AG04450 (cell line): ENCODE data around the gene CNOT2. TPM values are rescaled to one million over a fixed set of nuclear protein-coding genes. Genes with fewer than 3 reads are reported as not detected.
"Not testable (repeated sequence)": the region's sequence is repeated elsewhere in the genome, so short reads cannot be mapped to it uniquely, and the experiment has no call there.

Source experiments
- CTCF ChIA-PET: fragments of 300-600, 350-600 bp; formaldehyde crosslinking; extraction: SDS; loops from one replicate; lab custom pipeline; 2022; ENCODE audit warnings: antibody characterized with exemption, inconsistent platforms; lab: Charles Lee
- POLR2A ChIA-PET: fragments of 350-600 bp; formaldehyde crosslinking; extraction: SDS; loops from one replicate; lab custom pipeline; 2021; ENCODE audit warnings: antibody characterized with exemption, inconsistent platforms; lab: Yijun Ruan, JAX
- DNase-seq: peaks from one replicate; pipeline ENCODE4 v3.0.0-alpha.2; 2011; ENCODE audit warnings: low read depth, low spot score
- H3K27ac ChIP-seq: one replicate; pipeline ENCODE4 v1.5.1; 2012; ENCODE audit warnings: low read depth, low read length, control low read depth
- H3K27me3 ChIP-seq: one replicate; pipeline ENCODE4 v1.6.0; 2012; ENCODE audit warnings: low read length; ENCODE audit not compliant: control insufficient read depth, insufficient read depth
- H3K4me3 ChIP-seq: 2 replicates; pipeline ENCODE4 v1.5.1; 2011; ENCODE audit warnings: mild to moderate bottlenecking, low read depth, low read length, control low read depth
- H3K9me3 ChIP-seq: 2 replicates; pipeline ENCODE4 v1.5.1; 2012; ENCODE audit warnings: low read length; ENCODE audit not compliant: control insufficient read depth, insufficient read depth
- polyA plus RNA-seq: library from polyadenylated mRNA; depleted of rRNA; stranded (reverse); fragments of >200 nt; gene quantifications from 2 replicates; pipeline ENCODE4 v1.2.3, GENCODE V29; 2011
- TF ChIP-seq, protein P1 (sequence below): IDR thresholded peaks from 2 replicates; pipeline ENCODE4 v1.5.1; 2011; ENCODE audit warnings: low read depth, low read length, control low read depth, inconsistent platforms

The CNOT2 gene
- polyA plus RNA-seq, 1 experiment = 74.3 TPM

DNA sequence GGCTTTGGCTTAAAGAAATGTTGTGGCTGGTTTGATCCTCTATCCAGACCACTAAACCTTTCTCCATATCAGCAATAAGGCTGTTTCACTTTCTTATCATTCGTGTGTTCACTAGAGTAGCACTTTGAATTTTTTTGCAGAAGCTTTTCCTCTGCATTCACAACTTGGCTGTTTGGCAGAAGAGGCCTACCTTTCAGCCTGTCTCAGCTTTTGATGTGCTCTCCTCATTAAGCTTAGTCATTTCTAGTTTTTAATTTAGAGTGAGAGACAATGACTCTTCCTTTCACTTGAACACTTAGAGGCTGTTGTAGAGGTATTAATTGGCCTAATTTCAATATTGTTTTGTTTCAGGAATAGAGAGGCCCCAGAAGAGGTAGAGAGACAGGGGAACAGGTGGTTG, 136.6 kb downstream of the CNOT2 start:
- Histone ChIP-seq H3K4me3 (no peak overlapping the region), H3K27ac (no peak overlapping the region), H3K27me3 (no peaks in the 10 kb centered on the region), H3K9me3 (no peaks in the 10 kb centered on the region; the same call in 1 of the 2 replicates)
- POLR2A ChIA-PET = no interaction called here
- TF ChIP-seq, protein P1, sequence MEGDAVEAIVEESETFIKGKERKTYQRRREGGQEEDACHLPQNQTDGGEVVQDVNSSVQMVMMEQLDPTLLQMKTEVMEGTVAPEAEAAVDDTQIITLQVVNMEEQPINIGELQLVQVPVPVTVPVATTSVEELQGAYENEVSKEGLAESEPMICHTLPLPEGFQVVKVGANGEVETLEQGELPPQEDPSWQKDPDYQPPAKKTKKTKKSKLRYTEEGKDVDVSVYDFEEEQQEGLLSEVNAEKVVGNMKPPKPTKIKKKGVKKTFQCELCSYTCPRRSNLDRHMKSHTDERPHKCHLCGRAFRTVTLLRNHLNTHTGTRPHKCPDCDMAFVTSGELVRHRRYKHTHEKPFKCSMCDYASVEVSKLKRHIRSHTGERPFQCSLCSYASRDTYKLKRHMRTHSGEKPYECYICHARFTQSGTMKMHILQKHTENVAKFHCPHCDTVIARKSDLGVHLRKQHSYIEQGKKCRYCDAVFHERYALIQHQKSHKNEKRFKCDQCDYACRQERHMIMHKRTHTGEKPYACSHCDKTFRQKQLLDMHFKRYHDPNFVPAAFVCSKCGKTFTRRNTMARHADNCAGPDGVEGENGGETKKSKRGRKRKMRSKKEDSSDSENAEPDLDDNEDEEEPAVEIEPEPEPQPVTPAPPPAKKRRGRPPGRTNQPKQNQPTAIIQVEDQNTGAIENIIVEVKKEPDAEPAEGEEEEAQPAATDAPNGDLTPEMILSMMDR = no peak
- DNase-seq = no peak
- CTCF ChIA-PET = interaction anchor here (0.6 to 0.7 kb wide), 2 partner anchors 349 to 523 kb away, joined by 3 read pairs; no protein-coding TSS in a partner anchor

DNA sequence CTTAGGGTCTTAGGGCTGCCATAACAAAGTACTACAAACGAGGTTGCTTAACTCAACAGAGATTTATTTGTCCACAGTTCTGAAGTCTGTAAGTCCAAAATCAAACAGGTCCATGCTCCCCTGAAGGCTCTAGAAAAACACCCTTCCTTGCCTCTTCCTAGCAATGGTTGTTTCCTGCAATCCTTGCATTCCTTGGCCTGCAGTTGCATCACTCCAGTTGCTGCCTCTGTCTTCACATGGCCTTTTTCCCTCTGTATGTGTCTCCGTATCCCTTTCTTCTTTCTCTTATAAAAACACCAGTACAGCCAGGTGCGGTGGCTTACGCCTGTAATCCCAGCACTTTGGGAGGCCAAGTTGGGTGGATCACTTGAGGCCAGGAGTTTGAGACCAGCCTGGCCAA, 140.3 kb downstream of the CNOT2 start:
- Histone ChIP-seq H3K27ac (no peak overlapping the region), H3K4me3 (no peak overlapping the region), H3K27me3 (no peaks in the 10 kb centered on the region), H3K9me3 (no peaks in the 10 kb centered on the region; the same call in 1 of the 2 replicates)
- CTCF ChIA-PET = no interaction called here
- POLR2A ChIA-PET = interaction anchor here (0.6 kb wide), 1 partner anchor 70 kb away, joined by 5 read pairs; no protein-coding TSS in a partner anchor
- TF ChIP-seq, protein P1 = no peak
- DNase-seq = no peak

DNA sequence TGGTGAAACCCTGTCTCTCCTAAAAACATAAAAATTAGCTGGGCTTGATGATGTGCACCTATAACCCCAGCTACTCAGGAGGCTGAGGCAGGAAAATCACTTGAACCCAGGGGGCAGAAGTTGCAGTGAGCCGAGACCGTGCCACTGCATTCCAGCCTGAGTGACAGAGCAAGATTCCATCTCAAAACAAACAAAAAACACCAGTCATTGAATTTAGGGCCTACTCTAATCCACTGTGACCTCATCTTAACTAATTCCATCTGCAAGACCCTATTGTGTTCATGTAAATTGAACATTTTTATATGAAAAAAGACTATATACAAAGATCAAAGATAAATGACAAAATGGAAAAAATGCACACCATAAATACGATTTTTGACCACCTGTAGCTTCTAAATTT, 140.7 kb downstream of the CNOT2 start:
- Histone ChIP-seq H3K9me3 (no peaks in the 10 kb centered on the region; the same call in 1 of the 2 replicates), H3K4me3 (no peak overlapping the region), H3K27me3 (no peaks in the 10 kb centered on the region), H3K27ac (no peak overlapping the region)
- TF ChIP-seq, protein P1 = no peak
- no peak for DNase-seq
- ChIA-PET CTCF (no interaction called here), POLR2A (interaction anchor here (0.6 kb wide), 1 partner anchor 70 kb away, joined by 5 read pairs; no protein-coding TSS in a partner anchor)

DNA sequence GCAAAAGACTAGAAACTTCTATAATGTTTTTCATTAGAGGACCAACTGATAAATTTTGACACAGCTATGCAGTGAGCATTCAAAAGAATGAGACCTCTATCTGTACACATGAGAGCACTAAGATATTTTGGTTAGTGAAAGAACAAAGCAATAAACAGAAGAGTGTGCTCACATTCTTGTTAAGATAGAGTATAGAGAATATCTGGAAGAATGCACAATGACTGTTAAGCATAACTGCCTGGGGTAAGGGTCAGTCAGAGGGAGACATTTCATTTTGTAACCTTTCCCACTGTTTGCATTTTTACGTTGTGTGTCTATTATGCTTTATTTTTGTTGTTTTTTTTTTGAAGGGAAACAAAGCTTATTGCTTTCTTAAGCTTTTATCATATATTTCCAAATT, 143.5 kb downstream of the CNOT2 start:
- TF ChIP-seq, protein P1 = no peak
- H3K4me3 ChIP-seq = no peak overlapping the region
- H3K27me3 ChIP-seq = no peaks in the 10 kb centered on the region
- CTCF ChIA-PET = no interaction called here
- H3K27ac ChIP-seq = no peak overlapping the region
- no peak for DNase-seq
- POLR2A ChIA-PET = no interaction called here
- H3K9me3 ChIP-seq = no peaks in the 10 kb centered on the region; the same call in 1 of the 2 replicates

DNA sequence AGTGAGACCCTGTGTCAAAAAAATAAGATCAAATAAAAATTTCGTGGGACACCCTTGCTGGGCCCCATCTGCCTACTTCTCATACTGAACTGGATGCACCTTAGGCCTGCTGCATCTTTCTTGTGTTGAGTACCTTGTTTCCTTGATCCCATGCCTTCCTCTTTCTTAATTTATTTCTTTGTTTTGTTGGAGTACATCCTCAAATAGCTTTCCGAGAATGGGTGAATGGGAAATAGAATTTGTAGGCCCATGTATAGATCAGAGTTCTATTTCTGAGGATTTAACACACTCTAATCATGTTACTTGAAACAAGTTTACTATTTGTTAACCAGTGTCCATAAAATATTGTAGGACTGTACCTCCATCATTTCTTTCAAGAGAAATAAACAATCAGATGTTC, 146.4 kb downstream of the CNOT2 start:
- no peak for DNase-seq
- CTCF ChIA-PET = no interaction called here
- Histone ChIP-seq H3K4me3 (no peak overlapping the region), H3K27me3 (no peaks in the 10 kb centered on the region), H3K27ac (no peak overlapping the region), H3K9me3 (no peaks in the 10 kb centered on the region)
- POLR2A ChIA-PET = no interaction called here
- TF ChIP-seq, protein P1 = no peak

DNA sequence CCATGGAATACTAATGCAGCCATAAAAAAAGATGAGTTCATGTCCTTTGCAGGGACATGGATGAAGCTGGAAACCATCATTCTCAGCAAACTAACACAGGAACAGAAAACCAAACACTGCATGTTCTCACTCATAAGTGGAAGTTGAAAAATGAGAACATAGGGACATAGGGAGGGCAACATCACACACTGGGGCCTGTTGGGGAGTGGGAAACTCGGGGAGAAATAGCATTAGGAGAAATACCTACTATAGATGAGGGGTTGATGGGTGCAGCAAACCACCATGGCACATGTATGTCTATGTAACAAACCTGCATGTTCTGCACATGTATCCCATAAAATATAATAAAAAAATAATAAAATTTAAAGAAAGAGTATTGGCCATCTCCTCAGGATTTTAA, 149.4 kb downstream of the CNOT2 start:
- DNase-seq, H3K9me3 ChIP-seq, POLR2A ChIA-PET, CTCF ChIA-PET, H3K4me3 ChIP-seq, H3K27me3 ChIP-seq, H3K27ac ChIP-seq: not testable (repeated sequence)
